Measurements from ENCODE around the gene TMEM259.

GRCh38 chr19:970695-971094 lies 50.2 kb downstream of the TMEM259 start:
- no peak for TF ChIP-seq POLR2A (IDR thresholded peaks at IDR 0.05)
- peak; percentile 30 to 48 (median 44) for TF ChIP-seq CTCF (IDR thresholded peaks at IDR 0.05)
